ENCODE results near the gene ZC3H13. TPM values are rescaled to one million over a fixed set of nuclear protein-coding genes. Genes with fewer than 3 reads are reported as not detected.
"Not testable (repeated sequence)": the region's sequence is repeated elsewhere in the genome, so short reads cannot be mapped to it uniquely, and the experiment has no call there.

The ZC3H13 gene
- total RNA-seq, 1 donor from 2014 or later, result 28.5 TPM

GRCh38 chr13:46025157-46025556 lies 27.4 kb downstream of the ZC3H13 start:
- intact Hi-C loops (cut with micrococcal nuclease), result no loop called here
- ATAC-seq (no peak), DNase-seq (no peak)

DNA sequence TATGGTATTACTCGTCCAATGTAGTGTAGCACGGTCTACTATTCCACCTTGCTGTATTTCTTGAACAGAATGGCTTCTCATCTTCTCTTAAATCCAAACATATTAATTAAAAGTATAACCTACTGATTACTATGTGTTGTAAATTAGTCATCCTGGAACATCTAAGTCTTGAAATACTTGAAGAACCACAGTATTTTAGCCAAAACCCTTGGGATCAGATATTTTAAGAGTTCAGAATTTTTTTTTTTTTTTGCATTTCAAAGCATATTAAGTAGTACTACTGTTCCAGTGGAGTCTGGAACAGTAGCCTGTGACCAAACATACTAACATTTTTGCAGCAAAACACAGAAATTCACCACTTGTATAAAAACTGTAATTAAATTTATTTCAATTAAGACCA lies 30.1 kb downstream of the ZC3H13 start:
- ATAC-seq (no peak), DNase-seq (no peak)
- intact Hi-C loops (cut with micrococcal nuclease), result no loop called here

DNA sequence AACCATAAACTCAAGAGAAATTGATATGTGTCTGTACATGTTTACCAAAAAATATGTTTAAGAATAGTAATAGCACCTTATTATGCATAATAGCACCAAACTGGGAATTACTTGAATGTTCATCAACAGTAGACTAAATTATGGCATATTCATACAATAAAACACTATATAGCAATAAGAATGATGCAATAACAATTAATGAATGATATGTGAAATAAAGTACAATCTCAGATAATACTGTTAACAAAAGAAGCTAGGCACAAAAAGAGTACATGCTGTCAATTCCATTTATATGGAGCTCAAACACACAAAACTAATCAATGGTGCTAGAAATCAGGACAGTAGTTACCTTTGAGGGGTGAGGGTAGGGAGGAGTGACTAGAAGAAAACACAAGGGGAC lies 36.3 kb downstream of the ZC3H13 start:
- DNase-seq (no peak), ATAC-seq (no peak)
- intact Hi-C loops (cut with micrococcal nuclease), result no loop called here

DNA sequence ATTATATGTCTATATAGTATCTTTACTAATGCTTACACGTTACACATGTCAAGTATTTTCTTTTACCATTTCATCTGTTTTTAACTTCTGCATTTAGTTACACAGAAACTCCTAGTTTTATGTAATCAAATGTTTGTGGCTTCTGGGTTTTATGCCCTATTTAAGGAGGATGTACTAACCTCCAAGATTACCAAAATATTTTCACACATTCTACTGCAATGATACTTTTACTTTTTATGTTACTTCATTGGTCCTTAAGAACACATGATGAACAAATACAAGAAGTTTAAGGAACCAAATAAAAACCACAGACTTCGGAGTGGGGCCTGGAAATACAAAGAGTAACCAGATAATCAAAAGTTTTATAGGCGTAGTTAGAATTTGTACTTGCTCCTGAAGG lies 37.2 kb downstream of the ZC3H13 start:
- DNase-seq, result no peak
- intact Hi-C loops (cut with micrococcal nuclease), result no loop called here
- no peak for ATAC-seq

DNA sequence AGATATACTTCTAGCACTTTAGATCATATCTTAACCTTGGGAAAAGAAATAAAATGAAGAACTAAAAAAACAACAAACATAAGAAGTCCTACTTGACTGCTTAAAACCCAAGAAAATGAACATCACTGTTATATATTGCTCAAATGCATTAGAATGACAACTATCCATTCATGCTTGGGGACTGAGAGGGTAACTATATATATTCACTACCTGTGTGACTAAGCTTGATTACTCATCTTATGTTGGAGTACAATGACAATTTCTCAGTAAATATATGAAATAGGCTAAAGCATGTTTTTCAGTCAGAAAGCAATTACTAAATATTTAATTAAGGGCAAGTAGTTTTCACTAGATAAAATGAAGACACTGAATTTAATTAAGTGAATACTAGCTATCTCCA lies 40.1 kb downstream of the ZC3H13 start:
- DNase-seq (no peak), ATAC-seq (no peak)
- intact Hi-C loops (cut with micrococcal nuclease), result no loop called here

- intact Hi-C loops (cut with micrococcal nuclease), result no loop called here
These were observed 42.4 kb downstream of the ZC3H13 start for GRCh38 chr13:46010148-46010547.

DNA sequence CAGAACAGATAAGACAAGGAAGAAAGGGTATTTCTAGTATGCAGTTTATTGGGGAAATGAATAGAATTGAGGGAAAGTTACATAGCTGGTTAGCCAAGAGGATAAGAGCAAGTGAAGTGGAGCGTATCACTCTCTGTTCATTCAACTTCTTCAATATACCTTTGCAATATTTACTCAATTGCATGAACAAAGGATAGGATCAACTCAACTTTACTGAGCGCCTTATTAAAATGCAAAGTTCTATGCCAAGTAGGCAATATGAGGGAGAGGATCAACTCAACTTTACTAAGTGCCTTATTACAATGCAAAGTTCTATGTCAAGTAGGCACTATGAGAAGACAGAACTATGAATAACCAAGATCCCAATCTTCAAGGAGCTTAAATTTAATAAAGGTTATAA lies 43.9 kb downstream of the ZC3H13 start:
- no peak for DNase-seq
- intact Hi-C loops (cut with micrococcal nuclease), result no loop called here
- ATAC-seq, result no peak

More at GRCh38 chr13:46010148-46010547, 42.4 kb downstream of the ZC3H13 start:
- no peak for DNase-seq
- ATAC-seq, result no peak

DNA sequence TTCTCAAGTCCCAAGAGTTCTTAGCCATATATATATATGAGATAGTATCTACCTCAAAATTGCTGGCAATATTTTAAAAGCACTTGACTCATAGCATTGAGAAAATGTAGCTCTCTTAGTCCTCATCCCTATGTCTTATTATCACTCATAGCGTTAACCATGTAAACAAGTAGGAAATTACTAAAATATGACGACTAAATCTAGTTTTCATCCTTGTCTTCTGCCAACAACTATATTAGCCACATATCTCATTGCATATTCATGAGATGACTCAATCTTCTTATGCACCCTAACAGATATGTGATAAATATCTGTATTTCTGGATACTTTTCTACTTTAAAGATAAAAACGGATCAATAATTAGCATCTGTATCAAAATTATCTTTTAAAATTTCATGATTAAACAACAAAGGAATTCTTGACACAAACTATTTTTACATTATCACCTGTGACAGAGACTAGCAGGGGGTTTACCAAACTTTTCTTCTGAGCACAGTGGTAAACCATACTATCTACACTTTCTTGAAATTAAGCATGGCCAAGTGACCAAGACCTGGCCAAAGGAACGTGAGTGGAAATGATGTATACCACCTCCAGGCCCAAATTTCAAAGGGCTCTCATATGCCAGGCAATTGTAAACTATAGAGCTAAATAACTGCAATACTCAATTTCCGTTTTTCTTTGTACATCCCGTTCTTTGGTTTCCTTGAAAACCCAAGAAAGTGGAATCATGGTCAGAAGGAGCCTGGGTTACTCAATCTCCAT lies 45.7 kb downstream of the ZC3H13 start:
- ATAC-seq (no peak), DNase-seq (no peak)
- intact Hi-C loops (cut with micrococcal nuclease), result no loop called here

DNA sequence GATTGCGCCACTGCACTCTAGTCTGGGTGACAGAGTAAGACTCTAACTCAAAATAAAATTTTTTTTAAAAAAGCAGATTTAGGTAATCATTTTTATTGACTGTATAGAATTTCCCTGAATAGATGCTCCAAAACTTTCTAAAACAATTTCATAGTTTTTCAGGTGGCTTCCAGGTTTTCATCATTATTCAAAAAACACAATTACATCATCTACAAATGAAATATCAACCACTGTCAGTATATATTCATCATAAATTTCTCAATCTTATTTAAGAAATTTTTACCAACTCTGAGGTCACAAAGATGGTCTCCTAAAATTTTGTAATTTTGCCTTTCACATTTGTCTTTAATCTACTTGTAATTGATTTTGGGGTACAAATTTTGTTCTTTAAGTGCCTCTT lies 48.1 kb downstream of the ZC3H13 start:
- intact Hi-C loops (cut with micrococcal nuclease), result no loop called here
- ATAC-seq (no peak), DNase-seq (no peak)

DNA sequence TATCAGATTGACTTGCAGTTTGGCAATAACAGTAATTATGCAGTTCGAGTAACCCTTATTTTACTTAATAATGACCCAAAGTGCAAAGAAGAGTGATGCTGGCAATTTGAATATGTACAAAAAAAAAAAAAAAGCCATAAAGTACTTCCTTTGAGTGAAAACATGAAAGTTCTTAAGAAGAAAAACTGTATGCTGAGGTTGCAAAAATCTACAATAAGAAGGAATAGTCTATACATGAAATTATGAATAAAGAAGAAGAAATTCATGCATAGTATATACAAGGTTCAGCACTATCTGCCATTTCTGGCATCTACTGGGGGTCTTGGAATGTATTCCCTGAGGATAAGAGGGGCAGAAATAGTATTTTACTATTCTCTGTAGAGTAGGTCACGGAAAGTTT lies 55.9 kb downstream of the ZC3H13 start:
- ATAC-seq (no peak), DNase-seq (no peak)
- intact Hi-C loops (cut with micrococcal nuclease), result no loop called here

- ATAC-seq (no peak), DNase-seq (no peak)
- intact Hi-C loops (cut with micrococcal nuclease), result no loop called here
These were observed 57.3 kb downstream of the ZC3H13 start for GRCh38 chr13:45995245-45995644.

DNA sequence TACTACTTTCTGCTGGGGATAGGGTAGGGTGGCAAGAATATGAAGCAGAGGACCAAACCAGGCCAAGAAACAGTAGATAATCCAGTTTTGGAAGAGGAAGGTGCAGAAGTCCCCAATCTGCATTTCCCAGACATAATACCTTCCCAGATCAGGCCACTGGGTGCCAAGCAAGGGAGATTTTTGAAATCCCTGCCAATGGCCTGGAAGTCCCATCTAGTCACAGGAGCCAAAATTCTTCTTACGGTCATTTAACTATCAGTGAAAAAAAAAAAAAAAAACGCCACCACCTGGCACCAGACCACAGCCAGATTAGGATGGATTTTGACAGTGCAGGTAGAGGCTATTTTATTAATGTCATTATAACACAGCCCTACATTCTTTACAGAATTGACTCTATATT lies 57.8 kb downstream of the ZC3H13 start:
- peak; percentile 44 for ATAC-seq

DNA sequence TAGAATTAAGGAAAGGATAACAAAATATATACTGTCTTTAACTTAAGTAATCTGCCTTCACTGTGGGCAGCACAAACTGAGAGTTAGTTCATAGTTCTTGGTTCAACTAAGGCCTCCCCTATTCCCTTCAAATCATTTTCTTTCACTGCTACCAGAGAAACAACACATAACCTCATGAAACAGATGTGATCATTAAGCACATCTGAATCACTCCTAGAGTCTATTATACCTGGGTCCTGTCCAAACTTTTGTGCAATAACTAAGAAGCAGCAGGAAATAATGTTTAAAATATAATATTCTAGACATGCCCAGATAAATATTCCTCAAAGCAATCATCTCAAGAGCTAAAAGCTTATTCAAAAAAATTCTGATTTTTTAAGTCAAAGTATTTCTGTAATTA lies 62.9 kb downstream of the ZC3H13 start:
- no peak for DNase-seq
- intact Hi-C loops (cut with micrococcal nuclease), result no loop called here
- peak; percentile 60 for ATAC-seq

More for the DNA sequence above, 57.8 kb downstream of the ZC3H13 start:
- no peak for DNase-seq
- intact Hi-C loops (cut with micrococcal nuclease), result no loop called here

GRCh38 chr13:45981127-45981526 lies 71.4 kb downstream of the ZC3H13 start:
- ATAC-seq; intact Hi-C loops (cut with micrococcal nuclease); DNase-seq: not testable (repeated sequence)

- DNase-seq (no peak), ATAC-seq (no peak)
- intact Hi-C loops (cut with micrococcal nuclease), result no loop called here
These were observed 77.2 kb downstream of the ZC3H13 start for GRCh38 chr13:45975337-45975736.

GRCh38 chr13:45974500-45974899 lies 78.0 kb downstream of the ZC3H13 start:
- intact Hi-C loops (cut with micrococcal nuclease), result no loop called here
- ATAC-seq (no peak), DNase-seq (no peak)

DNA sequence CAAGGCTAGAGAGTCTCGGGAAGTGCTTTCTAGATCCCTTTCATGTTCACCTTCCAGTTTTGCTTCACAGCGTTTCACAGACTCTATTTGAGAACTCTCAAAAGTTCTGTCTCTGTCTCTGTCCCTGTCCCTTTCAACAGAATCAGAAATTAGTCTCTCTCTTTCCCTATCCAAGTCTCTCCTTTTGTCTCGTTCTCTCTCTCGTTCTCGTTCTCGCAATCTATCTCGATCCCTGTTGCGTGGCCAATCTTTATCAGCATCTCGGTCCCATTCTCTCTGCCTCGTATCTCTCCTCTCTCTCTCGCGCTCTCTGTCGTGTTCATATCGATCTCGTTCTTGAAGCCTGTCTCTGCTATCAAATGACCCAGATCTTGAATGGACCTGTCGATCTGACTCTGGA lies 85.0 kb downstream of the ZC3H13 start:
- intact Hi-C loops (cut with micrococcal nuclease), result no loop called here
- ATAC-seq, result no peak
- no peak for DNase-seq

DNA sequence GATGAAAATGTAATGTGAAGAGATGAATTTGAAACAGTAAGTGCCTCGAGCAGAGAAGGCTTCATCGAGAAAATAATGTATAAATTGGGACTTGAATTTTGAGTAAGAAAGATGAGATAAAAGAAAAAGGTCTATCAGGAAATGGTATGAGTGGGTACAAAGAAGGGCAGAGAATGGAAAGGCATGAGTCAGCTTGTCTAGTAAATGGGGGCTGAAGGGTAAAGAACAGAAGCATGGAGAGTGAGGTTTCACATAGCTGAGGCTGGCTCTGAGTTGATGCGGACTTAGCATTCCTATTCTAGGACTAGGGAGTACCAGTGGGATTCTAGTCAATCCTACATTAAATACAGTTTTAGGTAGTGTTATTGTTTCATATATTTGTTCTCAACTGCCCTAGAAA lies 85.8 kb downstream of the ZC3H13 start:
- no peak for DNase-seq
- ATAC-seq, result no peak
- intact Hi-C loops (cut with micrococcal nuclease), result no loop called here

DNA sequence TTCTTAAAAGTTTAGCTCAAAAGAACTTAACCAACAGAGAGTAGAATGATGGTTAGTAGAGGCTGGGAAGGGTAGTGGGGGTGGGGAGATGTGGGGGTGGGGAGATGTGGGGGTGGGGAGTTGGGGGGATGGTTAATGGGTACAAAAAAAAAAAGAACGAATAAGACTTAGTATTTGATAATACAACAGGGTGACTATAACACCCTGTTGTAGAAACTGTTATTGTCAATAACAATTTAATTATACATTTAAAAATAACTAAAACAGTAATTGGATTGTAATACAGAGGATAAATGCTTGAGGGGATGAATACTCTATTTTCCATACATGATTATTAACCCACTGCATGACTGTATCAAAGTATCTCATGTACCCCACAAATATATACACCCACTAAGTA lies 91.1 kb downstream of the ZC3H13 start:
- ATAC-seq (no peak), DNase-seq (no peak)
- intact Hi-C loops (cut with micrococcal nuclease), result no loop called here

DNA sequence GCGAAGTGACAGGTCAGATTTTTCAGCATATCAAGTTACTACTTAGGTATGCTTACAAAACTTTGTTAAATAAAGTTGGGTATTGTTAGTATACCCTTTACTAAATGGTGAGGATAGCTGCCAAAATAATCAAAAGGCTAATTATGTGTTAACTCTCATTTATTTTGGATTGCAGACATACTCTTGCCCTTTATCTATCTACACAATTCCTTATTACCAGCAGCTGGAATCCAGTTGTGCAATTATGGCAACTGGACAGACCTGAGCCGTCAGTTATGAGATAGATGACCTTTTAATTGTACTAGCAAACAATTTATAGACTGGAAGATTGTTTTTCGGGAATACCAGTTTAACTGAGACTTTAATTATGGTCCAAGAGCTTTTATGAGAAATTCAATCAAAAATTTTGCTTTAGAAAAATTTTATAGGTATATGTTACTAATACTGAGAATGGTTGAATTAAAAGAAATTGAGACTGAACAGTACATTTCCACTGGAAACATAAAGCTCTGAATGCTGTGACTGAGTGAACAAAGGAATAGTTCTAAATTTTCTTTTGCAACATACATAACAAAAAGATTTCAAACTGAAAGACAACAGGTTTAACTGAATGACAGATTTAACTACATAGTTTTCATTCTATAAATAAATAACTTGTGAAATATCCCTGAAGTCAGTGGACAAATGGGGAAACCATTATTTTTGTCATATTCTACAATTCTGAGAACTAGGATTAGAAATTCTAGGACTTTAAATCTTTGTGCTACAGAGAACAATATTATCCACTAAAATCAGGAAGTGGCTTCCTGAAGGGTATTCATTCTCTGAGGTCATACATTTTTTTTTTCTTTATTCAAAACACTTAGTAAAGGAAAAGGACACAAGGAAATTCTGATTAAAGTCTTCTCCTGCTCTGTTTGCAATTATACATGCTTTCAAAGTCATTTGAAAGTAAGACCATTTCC lies 97.4 kb downstream of the ZC3H13 start:
- intact Hi-C loops (cut with micrococcal nuclease), result no loop called here
- DNase-seq (no peak), ATAC-seq (no peak)

Data from left ventricle myocardium superior (tissue), 1 donor.